CD4-positive, alpha-beta T cell (primary cell): ENCODE measurements around the gene IL1R2. TPM values are rescaled to one million over a fixed set of nuclear protein-coding genes. Genes with fewer than 3 reads are reported as not detected.
A peak's percentile ranks its signal among the peaks of the same experiment; 100 is the strongest.

ENCODE experiments used
- ATAC-seq: fragments of 200-7000 bp; cut with Tn5 transposase; one replicate; pipeline ENCODE4 v1.10.0; 2022; ENCODE audit warnings: mild to moderate bottlenecking; ENCODE audit not compliant: poor library complexity
- CTCF ChIA-PET: fragments of 350-600 bp; sonication (Branson Sonifier 250); formaldehyde crosslinking; loops from one replicate; lab custom pipeline; 2021; ENCODE audit warnings: antibody characterized with exemption, inconsistent platforms; lab: Charles Lee
- POLR2A ChIA-PET: fragments of 350-600 bp; sonication (Branson Sonifier 250); formaldehyde crosslinking; loops from one replicate; lab custom pipeline; 2021; ENCODE audit warnings: antibody characterized with exemption, inconsistent platforms; lab: Charles Lee
- DNase-seq, 14 experiments: peaks; one replicate each; pipeline ENCODE4 v3.0.0-alpha.2; 2013 to 2020; ENCODE audit warnings: mixed read lengths in 2 of 14
- H3K27ac ChIP-seq, 2 donors: one replicate each; pipeline versions ENCODE4 v1.5.1 to v1.7.0; 2013; ENCODE audit warnings: low read length in 2 of 2, low read depth in 1 of 2, mild to moderate bottlenecking in 1 of 2
- H3K27me3 ChIP-seq, 2 experiments: 1 replicate in 1 of 2; 2 replicates in 1 of 2; pipeline versions ENCODE4 v1.6.1 to v1.7.0; 2013; ENCODE audit warnings: low read length in 2 of 2, control low read depth in 1 of 2, mild to moderate bottlenecking in 1 of 2, moderate library complexity in 1 of 2; ENCODE audit not compliant: insufficient read depth in 2 of 2, control insufficient read depth in 1 of 2
- H3K36me3 ChIP-seq: one replicate; pipeline ENCODE4 v1.6.1; 2013; ENCODE audit warnings: low read length, control low read depth; ENCODE audit not compliant: insufficient read depth
- H3K4me1 ChIP-seq: one replicate; pipeline ENCODE4 v1.6.1; 2013; ENCODE audit warnings: low read length, control low read depth; ENCODE audit not compliant: insufficient read depth
- H3K4me3 ChIP-seq: one replicate; pipeline ENCODE4 v1.5.1; 2013; ENCODE audit warnings: mild to moderate bottlenecking, low read length, moderate library complexity
- H3K9me3 ChIP-seq, 2 experiments: 1 replicate in 1 of 2; 2 replicates in 1 of 2; pipeline versions ENCODE4 v1.6.1 to v1.7.0; 2013; ENCODE audit warnings: low read length in 2 of 2, mild to moderate bottlenecking in 2 of 2, control low read depth in 1 of 2, moderate library complexity in 1 of 2; ENCODE audit not compliant: control insufficient read depth in 1 of 2, insufficient read depth in 1 of 2
- H3K27ac Mint-ChIP-seq: one replicate; pipeline ENCODE4 v1.8.0; 2020; ENCODE audit warnings: mixed read lengths
- H3K27me3 Mint-ChIP-seq: one replicate; pipeline ENCODE4 v1.8.0; 2021; ENCODE audit warnings: mixed read lengths
- H3K36me3 Mint-ChIP-seq: one replicate; pipeline ENCODE4 v1.8.0; 2021; ENCODE audit warnings: low read depth, mixed read lengths
- H3K4me1 Mint-ChIP-seq: one replicate; pipeline ENCODE4 v1.8.0; 2021; ENCODE audit warnings: low read depth, mixed read lengths
- H3K4me3 Mint-ChIP-seq: one replicate; pipeline ENCODE4 v1.8.0; 2020; ENCODE audit warnings: mild to moderate bottlenecking, mixed read lengths
- H3K9me3 Mint-ChIP-seq: one replicate; pipeline ENCODE4 v1.8.0; 2020; ENCODE audit warnings: mixed read lengths
- intact Hi-C, 2 experiments: fragments of 100-400 bp; cut with DNase I in 1 of 2; cut with micrococcal nuclease in 1 of 2; formaldehyde crosslinking; loops; one replicate each; pipeline versions ENCODE4 v1.15.1 to v1.9.0; 2023 to 2025; cut with DNase I, micrococcal nuclease
- total RNA-seq, 174 experiments: library from RNA in 2 of 174; stranded (reverse) in 2 of 174; gene quantifications; one replicate each; pipeline ENCODE4 v1.2.3 and lab custom pipeline; 2021 to 2026
- TF ChIP-seq, protein P1 (sequence below): fragments of 200-600 bp; IDR thresholded peaks from one replicate; pipeline ENCODE4 v1.8.0; 2022; ENCODE audit warnings: antibody characterized with exemption, mild to moderate bottlenecking

IL1R2 gene
- total RNA-seq, 2 experiments from 2014 or later = 0.31 to 0.47 TPM

- ATAC-seq (no peak), DNase-seq (no peak)
- Mint-ChIP-seq H3K36me3 (no peaks in the 10 kb centered on the region), H3K4me3 (no peak overlapping the region), H3K9me3 (no peaks in the 10 kb centered on the region), H3K4me1 (no peaks in the 10 kb centered on the region), H3K27ac (no peak overlapping the region), H3K27me3 (no peaks in the 10 kb centered on the region)
- Histone ChIP-seq H3K27me3 (no peaks in the 10 kb centered on the region), H3K36me3 (no peaks in the 10 kb centered on the region), H3K27ac (no peak overlapping the region), H3K4me3 (no peak overlapping the region), H3K4me1 (peaks cover 24% of the 10 kb centered on the region), H3K9me3 (peaks cover 0 to 7% of the 10 kb centered on the region in 2 experiments)
- ChIA-PET POLR2A (no interaction called here), CTCF (interaction anchor here (1.2 kb wide), 1 partner anchor 11 kb away, joined by 3 read pairs; no protein-coding TSS in a partner anchor)
- TF ChIP-seq, protein P1, sequence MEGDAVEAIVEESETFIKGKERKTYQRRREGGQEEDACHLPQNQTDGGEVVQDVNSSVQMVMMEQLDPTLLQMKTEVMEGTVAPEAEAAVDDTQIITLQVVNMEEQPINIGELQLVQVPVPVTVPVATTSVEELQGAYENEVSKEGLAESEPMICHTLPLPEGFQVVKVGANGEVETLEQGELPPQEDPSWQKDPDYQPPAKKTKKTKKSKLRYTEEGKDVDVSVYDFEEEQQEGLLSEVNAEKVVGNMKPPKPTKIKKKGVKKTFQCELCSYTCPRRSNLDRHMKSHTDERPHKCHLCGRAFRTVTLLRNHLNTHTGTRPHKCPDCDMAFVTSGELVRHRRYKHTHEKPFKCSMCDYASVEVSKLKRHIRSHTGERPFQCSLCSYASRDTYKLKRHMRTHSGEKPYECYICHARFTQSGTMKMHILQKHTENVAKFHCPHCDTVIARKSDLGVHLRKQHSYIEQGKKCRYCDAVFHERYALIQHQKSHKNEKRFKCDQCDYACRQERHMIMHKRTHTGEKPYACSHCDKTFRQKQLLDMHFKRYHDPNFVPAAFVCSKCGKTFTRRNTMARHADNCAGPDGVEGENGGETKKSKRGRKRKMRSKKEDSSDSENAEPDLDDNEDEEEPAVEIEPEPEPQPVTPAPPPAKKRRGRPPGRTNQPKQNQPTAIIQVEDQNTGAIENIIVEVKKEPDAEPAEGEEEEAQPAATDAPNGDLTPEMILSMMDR = no peak
- intact Hi-C loops = no loop called here
Measured at GRCh38 chr2:102061962-102062795, 70.4 kb downstream of the IL1R2 start.

DNA sequence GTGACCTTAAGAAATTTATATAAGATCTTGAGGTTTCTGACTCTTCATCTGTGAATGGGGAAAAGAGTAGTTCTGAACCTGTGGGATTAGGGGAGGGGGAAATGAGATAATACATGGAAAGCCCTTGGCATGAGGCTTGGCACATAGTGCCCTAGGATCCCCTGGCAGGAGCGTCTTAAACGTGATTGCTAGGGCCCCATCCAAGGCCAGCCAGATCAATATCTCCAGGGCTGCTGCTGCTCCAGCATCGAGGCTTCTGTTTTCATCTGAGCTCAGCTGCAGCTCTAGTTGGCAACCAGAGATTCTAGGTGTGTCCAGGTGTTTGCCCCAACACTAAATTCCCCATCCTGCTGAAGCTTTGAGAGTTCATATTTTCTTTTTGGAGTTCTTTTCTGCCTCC is 71.0 kb downstream of the IL1R2 start:
- Mint-ChIP-seq H3K27ac (no peak overlapping the region), H3K9me3 (no peaks in the 10 kb centered on the region), H3K4me1 (no peaks in the 10 kb centered on the region), H3K27me3 (no peaks in the 10 kb centered on the region), H3K36me3 (no peaks in the 10 kb centered on the region), H3K4me3 (no peak overlapping the region)
- ATAC-seq (no peak), DNase-seq (no peak)
- Histone ChIP-seq H3K36me3 (no peaks in the 10 kb centered on the region), H3K4me1 (peaks cover 24% of the 10 kb centered on the region), H3K9me3 (peaks cover 0 to 7% of the 10 kb centered on the region in 2 experiments), H3K27ac (no peak overlapping the region), H3K4me3 (no peak overlapping the region), H3K27me3 (no peaks in the 10 kb centered on the region)
- intact Hi-C loops = no loop called here
- POLR2A ChIA-PET = no interaction called here
- TF ChIP-seq, protein P1 = no peak
- CTCF ChIA-PET = interaction anchor here (1.2 kb wide), 1 partner anchor 10 kb away, joined by 3 read pairs; no protein-coding TSS in a partner anchor

GRCh38 chr2:102063487-102063911 is 71.7 kb downstream of the IL1R2 start:
- no peak overlapping the region for H3K4me3 ChIP-seq
- DNase-seq = peak in 3 of 14 experiments; percentile 17 to 53 (median 40)
- POLR2A ChIA-PET = no interaction called here
- H3K36me3 ChIP-seq = no peaks in the 10 kb centered on the region
- TF ChIP-seq, protein P1 = no peak
- Mint-ChIP-seq H3K27me3 (no peaks in the 10 kb centered on the region), H3K4me1 (no peaks in the 10 kb centered on the region), H3K27ac (no peak overlapping the region), H3K4me3 (no peak overlapping the region), H3K36me3 (no peaks in the 10 kb centered on the region), H3K9me3 (no peaks in the 10 kb centered on the region)
- no peaks in the 10 kb centered on the region for H3K27me3 ChIP-seq
- peaks cover 24% of the 10 kb centered on the region for H3K4me1 ChIP-seq
- no peak overlapping the region for H3K27ac ChIP-seq
- CTCF ChIA-PET = no interaction called here
- peaks cover 0 to 7% of the 10 kb centered on the region in 2 experiments for H3K9me3 ChIP-seq
- ATAC-seq = no peak
- intact Hi-C loops = no loop called here
